WTC11 (cell line): ENCODE measurements around the gene INPP4B. TPM values are rescaled to one million over a fixed set of nuclear protein-coding genes. Genes with fewer than 3 reads are reported as not detected.

Experiments
- ATAC-seq: fragments of 200-7000 bp; cut with Tn5 transposase; 2 replicates; pipeline ENCODE4 v1.10.0; 2021; ENCODE audit warnings: mild to moderate bottlenecking, moderate library complexity
- CTCF ChIA-PET: fragments of 300-600 bp; sonication (Branson Sonifier 250); formaldehyde crosslinking; loops from one replicate; lab custom pipeline; 2021; ENCODE audit warnings: antibody characterized with exemption; lab: Charles Lee
- POLR2A ChIA-PET: fragments of 350-600 bp; sonication (Branson Sonifier 250); formaldehyde crosslinking; loops from one replicate; lab custom pipeline; 2021; ENCODE audit warnings: antibody characterized with exemption; lab: Charles Lee
- DNase-seq: peaks from one replicate; pipeline ENCODE4 v3.0.0; 2021; ENCODE audit warnings: low spot score
- H3K27ac Mint-ChIP-seq: 2 replicates; pipeline ENCODE4 v1.8.0; 2021; ENCODE audit warnings: mixed read lengths
- H3K27me3 Mint-ChIP-seq: 2 replicates; pipeline ENCODE4 v1.8.0; 2021; ENCODE audit warnings: low read depth, mild to moderate bottlenecking, moderate library complexity, mixed read lengths
- H3K36me3 Mint-ChIP-seq: 2 replicates; pipeline ENCODE4 v1.8.0; 2021; ENCODE audit warnings: mixed read lengths
- H3K4me1 Mint-ChIP-seq: 2 replicates; pipeline ENCODE4 v1.8.0; 2022; ENCODE audit warnings: mixed read lengths
- H3K4me3 Mint-ChIP-seq: 2 replicates; pipeline ENCODE4 v1.8.0; 2021; ENCODE audit warnings: mild to moderate bottlenecking, moderate library complexity, mixed read lengths
- H3K9me3 Mint-ChIP-seq: 2 replicates; pipeline ENCODE4 v1.8.0; 2021; ENCODE audit warnings: mixed read lengths
- AR ChIP-seq: fragments of 250-450 bp; sonication (Bioruptor Pico); IDR thresholded peaks from 2 replicates; pipeline ENCODE4 v1.9.0; 2021; ENCODE audit warnings: mild to moderate bottlenecking
- ATF3 ChIP-seq: sonication (generic); formaldehyde crosslinking; conservative IDR thresholded peaks from 2 replicates; pipeline ENCODE4 v1.8.1; 2022; ENCODE audit warnings: mild to moderate bottlenecking, missing genetic modification reagents
- ATF6 ChIP-seq: sonication (generic); formaldehyde crosslinking; IDR thresholded peaks from 2 replicates; pipeline ENCODE4 v1.8.1; 2023; ENCODE audit warnings: mild to moderate bottlenecking, missing genetic modification reagents
- CREM ChIP-seq: sonication (generic); formaldehyde crosslinking; IDR thresholded peaks from 2 replicates; pipeline ENCODE4 v1.8.1; 2022; ENCODE audit warnings: mild to moderate bottlenecking, missing genetic modification reagents, moderate library complexity
- EMX1 ChIP-seq: fragments of 250-450 bp; sonication (Bioruptor Pico); IDR thresholded peaks from 2 replicates; pipeline ENCODE4 v1.8.0; 2021; ENCODE audit warnings: mild to moderate bottlenecking
- GRHL2 ChIP-seq: fragments of 250-450 bp; sonication (Bioruptor Pico); IDR thresholded peaks from 2 replicates; pipeline ENCODE4 v1.8.0; 2022; ENCODE audit warnings: mild to moderate bottlenecking, moderate library complexity; ENCODE audit not compliant: insufficient replicate concordance, severe bottlenecking
- IRF1 ChIP-seq: sonication (generic); formaldehyde crosslinking; IDR thresholded peaks from 2 replicates; pipeline ENCODE4 v1.8.0; 2023; ENCODE audit warnings: missing genetic modification reagents
- IRF2 ChIP-seq: sonication (generic); formaldehyde crosslinking; IDR thresholded peaks from 2 replicates; pipeline ENCODE4 v1.8.0; 2022; ENCODE audit warnings: low read depth, missing genetic modification reagents, borderline replicate concordance
- KAT7 ChIP-seq: sonication (generic); formaldehyde crosslinking; IDR thresholded peaks from 2 replicates; pipeline ENCODE4 v1.8.1; 2023; ENCODE audit warnings: missing genetic modification reagents, mild to moderate bottlenecking, borderline replicate concordance
- MXD4 ChIP-seq: fragments of 250-450 bp; sonication (Bioruptor Pico); IDR thresholded peaks from 2 replicates; pipeline ENCODE4 v1.8.0; 2021; ENCODE audit warnings: mild to moderate bottlenecking, moderate library complexity, borderline replicate concordance
- NFYB ChIP-seq: sonication (generic); formaldehyde crosslinking; conservative IDR thresholded peaks from 2 replicates; pipeline ENCODE4 v1.8.0; 2022; ENCODE audit warnings: low read depth, missing genetic modification reagents
- NR1H2 ChIP-seq: sonication (generic); formaldehyde crosslinking; IDR thresholded peaks from 2 replicates; pipeline ENCODE4 v1.9.0; 2021; ENCODE audit warnings: mild to moderate bottlenecking, moderate library complexity, missing genetic modification reagents
- SMAD3 ChIP-seq: sonication (generic); formaldehyde crosslinking; IDR thresholded peaks from 2 replicates; pipeline ENCODE4 v1.8.0; 2022; ENCODE audit warnings: missing genetic modification reagents, mild to moderate bottlenecking, borderline replicate concordance
- SMAD4 ChIP-seq: sonication (generic); formaldehyde crosslinking; IDR thresholded peaks from 2 replicates; pipeline ENCODE4 v1.8.0; 2022; ENCODE audit warnings: mild to moderate bottlenecking, missing genetic modification reagents
- TEAD4 ChIP-seq: sonication (generic); formaldehyde crosslinking; IDR thresholded peaks from 2 replicates; pipeline ENCODE4 v1.8.0; 2022; ENCODE audit warnings: mild to moderate bottlenecking, missing genetic modification reagents
- USF1 ChIP-seq: sonication (generic); formaldehyde crosslinking; IDR thresholded peaks from 2 replicates; pipeline ENCODE4 v1.8.0; 2022; ENCODE audit warnings: mild to moderate bottlenecking, missing genetic modification reagents
- ZBTB43 ChIP-seq: sonication (generic); formaldehyde crosslinking; IDR thresholded peaks from 2 replicates; pipeline ENCODE4 v1.8.1; 2023; ENCODE audit warnings: mild to moderate bottlenecking, missing genetic modification reagents
- ZNF138 ChIP-seq: sonication (generic); formaldehyde crosslinking; conservative IDR thresholded peaks from 2 replicates; pipeline ENCODE4 v1.8.1; 2022; ENCODE audit warnings: mild to moderate bottlenecking, moderate library complexity, missing genetic modification reagents
- ZNF317 ChIP-seq: sonication (generic); formaldehyde crosslinking; IDR thresholded peaks from 2 replicates; pipeline ENCODE4 v1.8.1; 2023; ENCODE audit warnings: low read depth, mild to moderate bottlenecking, moderate library complexity, missing genetic modification reagents, borderline replicate concordance
- ZNF423 ChIP-seq: fragments of 250-450 bp; sonication (Bioruptor Pico); IDR thresholded peaks from 2 replicates; pipeline ENCODE4 v2.1.2; 2022; ENCODE audit warnings: mild to moderate bottlenecking, moderate library complexity
- total RNA-seq: library from RNA; stranded (reverse); gene quantifications from 3 replicates; pipeline ENCODE4 v1.2.3, GENCODE V29; 2021

The INPP4B gene
- total RNA-seq, 1 experiment from 2014 or later: 0.92 TPM

- no peak for TF ChIP-seq AR (CRISPR knock-in tag)
- TF ChIP-seq ZBTB43: no peak
- TF ChIP-seq TEAD4 (CRISPR knock-in tag): no peak
Measured at GRCh38 chr4:142129931-142130330, 716.2 kb downstream of the INPP4B start (continued).

GRCh38 chr4:142129473-142129872 is 716.6 kb downstream of the INPP4B start:
- no peak for ATAC-seq
- Mint-ChIP-seq H3K27me3 (no peaks in the 10 kb centered on the region), H3K4me1 (peaks cover 3% of the 10 kb centered on the region; the same call in 1 of the 2 replicates), H3K4me3 (no peak overlapping the region), H3K9me3 (no peaks in the 10 kb centered on the region), H3K36me3 (no peaks in the 10 kb centered on the region), H3K27ac (no peak overlapping the region)
- TF ChIP-seq EMX1 (CRISPR knock-in tag) (no peak), AR (CRISPR knock-in tag) (no peak), ZNF423 (CRISPR knock-in tag) (no peak), SMAD3 (no peak), ATF3 (no peak), ATF6 (CRISPR knock-in tag) (no peak), NR1H2 (CRISPR knock-in tag) (no peak), SMAD4 (CRISPR knock-in tag) (no peak), KAT7 (CRISPR knock-in tag) (no peak), IRF2 (no peak), GRHL2 (CRISPR knock-in tag) (no peak), ZNF138 (CRISPR knock-in tag) (no peak), USF1 (CRISPR knock-in tag) (no peak), CREM (CRISPR knock-in tag) (no peak), ZNF317 (CRISPR knock-in tag) (no peak), TEAD4 (CRISPR knock-in tag) (no peak), IRF1 (CRISPR knock-in tag) (no peak), MXD4 (CRISPR knock-in tag) (no peak), NFYB (CRISPR knock-in tag) (no peak)
- no peak for DNase-seq
- ChIA-PET CTCF (no interaction called here), POLR2A (no interaction called here)
